Astrocyte of the spinal cord (primary cell): ENCODE measurements around the gene GRK4.
"Not testable (repeated sequence)": the region's sequence is repeated elsewhere in the genome, so short reads cannot be mapped to it uniquely, and the experiment has no call there.

Experiments
- DNase-seq: peaks from one replicate; pipeline ENCODE4 v3.0.0; 2011; ENCODE audit warnings: low read depth, low spot score
- H3K4me3 ChIP-seq: 2 replicates; pipeline ENCODE4 v1.5.1; 2011; ENCODE audit warnings: low read depth, mild to moderate bottlenecking, low read length, moderate library complexity
- in situ Hi-C: cut with HindIII; loops from 2 replicates; pipeline ENCODE4 v1.10.0; 2017; ENCODE audit warnings: low sequenced_read_pairs
- TF ChIP-seq, protein P1 (sequence below): IDR thresholded peaks from 2 replicates; pipeline ENCODE4 v1.5.1; 2012; ENCODE audit warnings: low read depth, mild to moderate bottlenecking, low read length, inconsistent platforms

Gene GRK4

DNA sequence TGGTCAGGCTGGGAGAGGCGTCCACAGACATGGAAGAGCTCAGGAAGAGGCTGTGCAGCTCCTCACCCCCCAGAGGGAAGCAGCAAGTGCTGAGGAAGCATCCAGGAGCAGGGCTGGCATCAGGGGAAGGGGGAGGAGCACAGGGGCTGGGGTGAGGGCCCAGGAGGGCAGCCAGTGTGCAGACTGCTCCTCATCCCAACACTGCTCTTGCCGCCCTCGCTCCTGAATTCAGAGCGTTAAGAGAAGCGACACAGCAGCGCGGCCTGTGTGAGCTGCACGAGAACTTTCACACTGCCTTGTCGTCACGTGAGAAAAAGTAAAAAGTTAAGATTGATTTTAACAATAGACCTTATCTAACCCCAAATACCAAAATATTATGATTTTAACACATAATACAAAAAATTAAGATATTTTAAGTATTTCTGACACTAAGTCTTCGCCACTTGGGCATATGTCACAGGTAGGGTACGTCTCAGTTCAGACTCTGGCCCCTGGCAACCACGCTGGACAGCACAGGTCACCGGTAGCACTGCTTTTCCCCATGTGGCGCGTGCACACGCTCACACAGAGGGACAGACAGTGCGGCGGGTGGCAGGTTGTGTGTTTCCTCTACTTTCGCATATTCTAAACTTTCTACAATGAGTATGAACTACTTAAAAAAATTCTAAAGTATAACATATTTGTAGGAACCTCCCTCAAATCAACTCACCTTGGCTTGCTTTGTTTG is 19.8 kb upstream of the GRK4 start:
- in situ Hi-C loops, result no loop called here
- H3K4me3 ChIP-seq, result no peak overlapping the region
- no peak for DNase-seq
- TF ChIP-seq, protein P1, sequence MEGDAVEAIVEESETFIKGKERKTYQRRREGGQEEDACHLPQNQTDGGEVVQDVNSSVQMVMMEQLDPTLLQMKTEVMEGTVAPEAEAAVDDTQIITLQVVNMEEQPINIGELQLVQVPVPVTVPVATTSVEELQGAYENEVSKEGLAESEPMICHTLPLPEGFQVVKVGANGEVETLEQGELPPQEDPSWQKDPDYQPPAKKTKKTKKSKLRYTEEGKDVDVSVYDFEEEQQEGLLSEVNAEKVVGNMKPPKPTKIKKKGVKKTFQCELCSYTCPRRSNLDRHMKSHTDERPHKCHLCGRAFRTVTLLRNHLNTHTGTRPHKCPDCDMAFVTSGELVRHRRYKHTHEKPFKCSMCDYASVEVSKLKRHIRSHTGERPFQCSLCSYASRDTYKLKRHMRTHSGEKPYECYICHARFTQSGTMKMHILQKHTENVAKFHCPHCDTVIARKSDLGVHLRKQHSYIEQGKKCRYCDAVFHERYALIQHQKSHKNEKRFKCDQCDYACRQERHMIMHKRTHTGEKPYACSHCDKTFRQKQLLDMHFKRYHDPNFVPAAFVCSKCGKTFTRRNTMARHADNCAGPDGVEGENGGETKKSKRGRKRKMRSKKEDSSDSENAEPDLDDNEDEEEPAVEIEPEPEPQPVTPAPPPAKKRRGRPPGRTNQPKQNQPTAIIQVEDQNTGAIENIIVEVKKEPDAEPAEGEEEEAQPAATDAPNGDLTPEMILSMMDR, result no peak

DNA sequence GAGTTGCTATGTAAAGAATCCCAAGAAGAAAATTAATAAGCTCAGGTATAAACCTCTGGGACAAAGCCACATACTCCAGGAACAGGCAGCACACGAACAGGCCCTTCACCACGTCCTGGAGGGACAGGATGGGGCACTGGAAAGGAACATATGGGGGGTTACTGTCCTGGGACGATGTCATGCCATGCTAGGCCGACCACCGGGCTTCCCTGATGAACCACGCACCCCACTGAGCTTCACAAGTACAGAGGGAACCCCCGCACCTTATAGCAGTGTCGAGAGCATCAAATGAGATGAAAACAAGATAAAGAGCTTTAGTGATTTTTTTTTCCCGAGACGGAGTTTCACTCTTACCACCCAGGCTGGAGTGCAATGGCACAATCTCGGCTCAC is 19.3 kb upstream of the GRK4 start:
- TF ChIP-seq, protein P1, result no peak
- no peak overlapping the region for H3K4me3 ChIP-seq
- DNase-seq, result no peak
- in situ Hi-C loops, result no loop called here

DNA sequence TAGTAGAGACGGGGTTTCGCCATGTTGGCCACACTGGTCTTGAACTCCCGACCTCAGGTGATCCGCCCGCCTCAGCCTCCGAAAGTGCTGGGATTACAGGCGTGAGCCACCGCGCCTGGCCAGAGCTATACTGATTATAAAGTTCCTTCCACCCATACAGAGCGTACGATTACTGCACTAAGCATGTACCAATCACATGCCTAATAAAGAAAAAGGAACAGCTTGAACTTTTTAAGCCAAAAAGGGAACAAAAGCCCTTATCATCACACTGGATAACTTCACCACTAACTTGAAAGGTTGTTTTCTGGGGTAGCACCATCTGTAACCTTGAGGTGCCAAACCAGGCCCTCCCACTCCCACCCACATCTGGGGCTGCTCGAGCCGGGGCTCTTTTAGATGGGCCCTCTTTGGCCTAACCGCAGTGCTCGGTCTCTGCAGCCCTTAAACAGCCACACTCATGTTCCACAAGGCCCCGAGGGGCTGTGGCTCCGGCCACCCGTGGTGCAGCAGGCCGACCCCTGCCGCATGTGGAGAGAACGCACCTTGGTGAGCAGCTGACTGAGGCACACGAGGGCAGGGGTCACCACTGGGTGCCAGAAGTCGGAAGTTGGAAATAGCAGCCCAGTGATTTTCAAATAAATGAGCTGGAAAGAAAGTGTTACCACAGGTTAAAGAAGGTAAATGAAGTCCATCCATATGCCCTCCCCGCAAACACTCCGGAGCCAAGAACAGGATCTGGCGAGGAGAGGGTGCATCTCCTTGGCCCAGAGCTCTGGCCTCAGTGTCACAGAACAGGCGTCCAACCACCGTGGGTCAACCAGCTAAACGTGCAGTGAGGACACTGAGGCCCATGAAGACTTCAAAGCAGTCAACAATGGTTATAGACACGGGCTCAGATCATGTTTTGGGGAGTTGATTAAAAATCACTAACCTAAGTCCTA is 18.5 kb upstream of the GRK4 start:
- TF ChIP-seq, protein P1, result no peak
- H3K4me3 ChIP-seq, result no peak overlapping the region
- no peak for DNase-seq
- in situ Hi-C loops, result no loop called here

DNA sequence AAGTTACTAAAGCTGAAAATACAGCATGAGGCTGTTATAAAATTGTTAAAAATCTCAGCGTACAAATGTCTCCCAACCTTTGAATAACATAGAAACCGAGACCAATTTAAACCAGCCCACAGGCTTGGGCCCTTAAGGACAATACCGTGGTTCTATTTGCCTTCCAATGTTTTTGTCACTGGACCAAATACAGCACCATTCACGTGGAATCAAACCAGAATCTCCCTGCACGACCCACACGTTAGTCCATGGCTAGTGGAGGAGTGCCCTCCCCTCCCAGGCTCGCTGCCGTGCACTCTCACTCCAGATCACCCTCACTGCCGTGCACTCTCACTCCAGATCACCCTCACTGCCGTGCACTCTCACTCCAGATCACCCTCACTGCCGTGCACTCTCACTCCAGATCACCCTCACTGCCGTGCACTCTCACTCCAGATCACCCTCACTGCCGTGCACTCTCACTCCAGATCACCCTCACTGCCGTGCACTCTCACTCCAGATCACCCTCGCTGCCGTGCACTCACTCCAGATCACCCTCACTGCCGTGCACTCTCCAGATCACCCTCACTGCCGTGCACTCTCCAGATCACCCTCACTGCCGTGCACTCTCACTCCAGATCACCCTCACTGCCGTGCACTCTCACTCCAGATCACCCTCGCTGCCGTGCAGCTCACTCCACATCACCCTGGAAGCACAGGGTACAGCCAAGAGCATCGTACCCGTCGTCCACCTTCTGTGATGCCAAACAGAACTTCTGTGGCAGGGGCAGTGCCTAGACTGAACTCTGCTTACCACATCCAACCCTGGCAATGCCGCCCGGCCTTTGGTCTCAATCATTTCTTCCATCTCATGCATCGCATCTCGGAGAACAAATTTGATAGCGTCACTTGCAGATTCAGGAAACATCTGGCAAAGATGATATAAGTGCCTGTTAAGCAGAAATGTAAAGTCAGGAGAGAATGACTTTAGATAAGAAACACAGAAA is 17.5 kb upstream of the GRK4 start:
- in situ Hi-C loops, H3K4me3 ChIP-seq, DNase-seq: not testable (repeated sequence)

DNA sequence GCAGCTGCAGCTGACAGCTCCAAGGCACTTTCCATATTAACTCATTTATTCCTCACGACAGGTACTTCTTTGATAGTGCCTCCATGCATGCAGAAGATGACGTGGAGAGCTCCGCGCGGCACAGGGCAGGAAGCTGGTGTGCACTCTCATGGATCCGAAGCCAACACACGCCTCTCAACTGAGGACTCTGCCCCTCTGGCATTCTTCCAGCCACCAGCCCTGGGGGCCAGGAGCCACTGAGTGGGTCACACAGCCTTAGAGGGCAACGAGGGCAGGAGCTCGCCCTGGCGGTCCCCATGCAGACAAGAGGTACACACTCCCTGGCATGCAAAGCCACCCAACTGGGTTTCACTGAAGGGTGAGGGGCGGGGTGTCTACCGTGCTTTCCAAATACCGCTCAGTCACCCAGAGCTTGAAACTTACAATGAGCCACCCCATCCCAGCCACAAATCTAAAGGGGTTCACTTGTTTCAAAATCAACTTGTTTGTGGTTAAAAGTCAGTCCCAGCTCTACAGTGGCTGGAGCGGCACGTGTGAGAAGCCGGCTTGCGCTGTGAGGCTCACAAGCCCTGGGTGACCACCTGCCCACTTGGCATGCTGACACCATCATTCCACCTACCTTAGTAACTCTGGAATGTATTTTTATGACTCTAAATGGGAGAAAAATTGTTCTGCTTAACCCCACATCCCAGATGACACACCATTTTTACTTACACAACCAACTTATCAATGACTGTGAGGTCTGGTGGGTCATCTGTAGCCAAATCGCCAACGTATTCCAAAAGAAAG is 16.4 kb upstream of the GRK4 start:
- H3K4me3 ChIP-seq, result no peak overlapping the region
- TF ChIP-seq, protein P1, result no peak
- in situ Hi-C loops, result no loop called here
- no peak for DNase-seq

DNA sequence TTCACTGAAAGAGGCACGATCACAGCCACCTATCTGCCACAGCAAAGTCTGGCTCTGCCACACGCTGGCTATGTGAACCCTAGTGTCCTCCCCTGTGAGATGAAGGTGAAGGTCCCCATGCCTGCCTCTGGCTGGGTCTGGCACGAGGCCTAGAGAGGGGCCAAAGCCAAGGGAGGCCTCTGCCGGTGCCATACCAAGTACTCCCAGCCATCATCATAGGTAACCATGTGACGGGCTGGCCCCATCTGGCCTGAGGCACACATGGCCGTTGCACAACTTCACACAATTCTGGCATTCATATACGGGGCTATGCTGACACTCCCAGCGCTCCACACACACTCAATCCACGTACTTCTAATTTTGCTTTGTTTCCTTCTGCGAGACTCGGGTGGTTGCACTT is 15.4 kb upstream of the GRK4 start:
- no peak overlapping the region for H3K4me3 ChIP-seq
- TF ChIP-seq, protein P1, result no peak
- DNase-seq, result no peak
- in situ Hi-C loops, result no loop called here
